ENCODE measurements around the gene RIMS4. TPM values are rescaled to one million over a fixed set of nuclear protein-coding genes. Genes with fewer than 3 reads are reported as not detected.
A peak's percentile ranks its signal among the peaks of the same experiment; 100 is the strongest.

Gene RIMS4
- polyA plus RNA-seq, 4 donors, result 0.54 to 1.0 (median 0.79) TPM

DNA sequence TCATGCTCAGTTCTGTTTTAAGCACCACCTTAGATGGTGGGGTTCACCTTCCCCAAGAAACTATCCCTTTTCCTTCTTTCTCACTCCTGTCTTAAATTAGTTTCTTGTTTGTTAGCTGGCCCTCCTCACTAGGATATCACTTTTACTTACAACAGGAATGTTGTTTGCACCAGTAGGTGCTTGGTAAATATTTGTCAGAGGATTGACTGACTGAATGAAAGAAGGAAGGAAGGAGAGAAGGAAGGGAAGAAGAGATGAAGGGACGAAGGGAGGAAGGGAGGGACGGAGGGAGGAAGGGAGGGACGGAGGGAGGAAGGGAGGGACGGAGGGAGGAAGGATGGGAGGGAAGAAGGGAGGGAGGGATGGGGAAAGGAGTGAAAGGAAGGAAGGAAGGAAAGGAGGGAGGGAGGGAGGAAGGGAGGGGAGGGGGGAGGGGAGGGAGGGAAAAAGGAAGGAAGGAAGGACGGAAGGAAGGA is 65.2 kb downstream of the RIMS4 start:
- DNase-seq (ENCODE audit: low read depth in 4 of 4, low spot score in 2 of 4), result no peak

DNA sequence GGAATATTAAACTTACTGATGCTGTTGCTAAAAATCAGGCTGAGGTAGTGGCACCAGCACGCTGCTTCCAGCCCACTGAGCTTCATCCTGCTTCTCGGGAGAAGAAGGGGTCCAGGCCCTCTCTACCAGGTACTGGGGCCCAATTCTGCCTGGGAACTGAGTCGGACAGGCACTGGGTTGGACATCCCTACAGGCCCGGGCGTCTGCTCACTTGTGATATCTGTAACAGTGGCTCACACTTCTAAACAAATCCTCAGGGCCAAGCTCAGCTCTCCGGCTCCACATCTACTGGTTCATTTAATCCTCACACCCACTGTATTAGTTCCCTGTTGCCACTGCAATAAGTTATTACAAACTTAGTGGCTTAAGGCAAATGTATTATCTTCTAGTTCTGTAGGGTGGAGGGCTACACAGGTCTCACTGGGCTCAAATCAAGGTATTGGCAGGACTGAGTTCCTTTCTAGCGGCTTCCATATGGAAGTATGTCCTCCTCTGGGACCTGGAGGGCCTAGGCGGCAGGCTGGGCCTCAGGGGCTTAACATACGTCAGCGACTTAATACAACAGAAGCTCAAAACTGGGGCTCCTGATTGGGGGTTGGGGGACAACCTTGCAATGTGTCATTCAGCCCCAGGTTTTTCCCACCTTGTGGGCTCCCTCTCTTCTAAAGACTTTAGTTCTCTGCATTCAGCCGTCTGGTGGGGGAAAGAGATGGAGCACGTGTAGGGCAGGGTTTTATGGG is 66.3 kb downstream of the RIMS4 start:
- DNase-seq (ENCODE audit: low read depth in 4 of 4, low spot score in 2 of 4), result no peak

DNA sequence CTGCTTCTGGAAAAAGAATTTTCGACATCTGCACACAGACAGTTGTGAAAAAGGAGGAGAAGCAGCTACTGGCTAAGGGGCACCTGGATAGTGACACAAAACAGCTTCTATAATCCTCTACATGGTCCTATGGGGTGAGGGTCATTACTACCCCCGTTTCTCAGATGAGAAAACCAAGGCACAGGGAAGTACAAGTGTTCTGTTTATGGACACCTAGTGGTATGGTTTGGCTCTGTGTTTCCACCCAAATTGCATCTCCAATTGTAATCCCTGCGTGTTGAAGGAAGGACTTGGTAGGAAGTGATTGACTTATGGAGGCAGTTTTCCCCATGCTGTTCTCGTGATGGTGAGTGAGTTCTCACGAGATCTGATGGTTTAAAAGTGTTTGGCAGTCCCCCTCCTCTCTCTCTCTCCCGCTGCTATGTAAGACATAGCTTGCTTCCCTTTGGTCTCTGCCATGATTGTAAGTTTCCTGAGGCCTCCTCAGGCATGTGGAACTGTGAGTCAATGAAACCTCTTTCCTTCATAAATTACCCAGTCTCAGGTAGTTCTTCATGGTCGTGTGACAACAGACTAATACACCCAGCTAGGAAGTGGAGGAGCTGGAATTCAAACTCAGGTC is 67.2 kb downstream of the RIMS4 start:
- DNase-seq (ENCODE audit: low read depth in 4 of 4, low spot score in 2 of 4), result no peak

- DNase-seq (ENCODE audit: low read depth in 4 of 4, low spot score in 2 of 4), result no peak
Measured at GRCh38 chr20:44742304-44743079, 67.9 kb downstream of the RIMS4 start.

GRCh38 chr20:44739942-44740341 is 70.4 kb downstream of the RIMS4 start:
- DNase-seq (ENCODE audit: low read depth in 4 of 4, low spot score in 2 of 4), result no peak

DNA sequence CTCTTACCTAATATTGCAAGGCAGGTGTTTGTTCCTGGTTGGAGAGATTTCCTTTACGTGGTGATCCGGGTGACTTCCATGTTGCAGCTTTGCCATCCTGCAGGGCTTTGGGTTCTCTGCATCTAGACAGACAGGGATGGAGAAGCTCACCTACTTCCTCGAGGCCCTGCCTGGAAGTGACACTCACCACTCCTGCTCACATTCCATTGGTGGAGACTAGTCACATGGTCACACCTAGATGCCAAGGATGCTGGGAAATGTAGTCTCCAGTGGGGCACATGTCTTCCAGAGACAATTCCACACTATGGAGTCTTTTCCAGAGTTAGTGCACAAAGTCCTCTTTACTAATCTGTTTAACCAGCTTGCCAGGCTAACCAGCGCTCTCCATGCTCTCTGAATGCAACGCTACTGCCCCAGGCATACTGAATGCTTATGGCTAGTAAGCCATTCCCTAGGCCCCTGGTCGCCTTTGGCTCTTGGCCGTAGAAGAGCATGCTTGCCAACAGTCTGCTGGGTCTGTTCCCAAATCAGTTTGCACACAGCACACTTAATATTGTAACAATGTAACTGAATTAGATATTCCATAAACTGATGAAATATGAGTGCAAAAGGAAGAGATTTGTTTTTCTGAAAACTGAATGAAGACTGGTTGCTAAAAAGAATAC is 71.4 kb downstream of the RIMS4 start:
- DNase-seq (ENCODE audit: low read depth in 4 of 4, low spot score in 2 of 4), result no peak

DNA sequence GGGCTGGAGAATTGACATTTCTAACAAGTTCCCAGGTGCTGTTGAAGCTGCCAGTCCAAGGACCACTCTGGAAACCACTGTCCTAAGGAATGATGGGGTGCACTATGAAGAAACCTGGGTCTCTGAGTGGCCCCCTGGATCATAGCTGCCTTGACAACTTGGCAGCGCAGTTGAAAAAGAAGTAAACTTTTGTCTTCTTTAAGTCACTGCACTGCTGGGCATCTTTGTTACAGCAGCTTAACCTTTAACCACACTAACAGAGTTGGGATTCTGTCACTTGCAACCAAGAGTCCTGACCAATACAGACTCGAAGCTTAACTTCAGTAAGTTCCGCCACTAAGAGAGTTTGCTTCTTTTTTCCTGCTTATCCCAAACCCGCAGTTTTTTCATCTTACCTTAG is 73.2 kb downstream of the RIMS4 start:
- DNase-seq (ENCODE audit: low read depth in 4 of 4, low spot score in 2 of 4), result no peak

GRCh38 chr20:44736170-44737021 is 74.0 kb downstream of the RIMS4 start:
- no peak for DNase-seq (ENCODE audit: low read depth in 4 of 4, low spot score in 2 of 4)

DNA sequence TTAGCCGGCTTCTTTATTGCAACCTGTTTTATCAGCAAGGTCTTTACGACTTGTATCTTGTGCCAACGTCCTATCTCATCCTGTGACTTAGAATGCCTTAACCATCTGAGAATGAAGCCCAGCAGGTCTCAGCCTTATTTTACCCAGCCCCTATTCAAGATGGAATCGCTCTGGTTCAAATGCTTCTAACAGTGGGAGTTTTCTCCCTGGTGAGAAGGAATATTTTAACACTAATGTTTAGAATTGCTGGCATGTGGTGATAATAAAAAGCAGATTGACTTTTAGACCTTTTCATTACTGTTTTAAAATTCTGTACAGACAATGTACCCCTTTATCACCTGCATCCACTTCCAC is 74.6 kb downstream of the RIMS4 start:
- no peak for DNase-seq (ENCODE audit: low read depth in 4 of 4, low spot score in 2 of 4)

DNA sequence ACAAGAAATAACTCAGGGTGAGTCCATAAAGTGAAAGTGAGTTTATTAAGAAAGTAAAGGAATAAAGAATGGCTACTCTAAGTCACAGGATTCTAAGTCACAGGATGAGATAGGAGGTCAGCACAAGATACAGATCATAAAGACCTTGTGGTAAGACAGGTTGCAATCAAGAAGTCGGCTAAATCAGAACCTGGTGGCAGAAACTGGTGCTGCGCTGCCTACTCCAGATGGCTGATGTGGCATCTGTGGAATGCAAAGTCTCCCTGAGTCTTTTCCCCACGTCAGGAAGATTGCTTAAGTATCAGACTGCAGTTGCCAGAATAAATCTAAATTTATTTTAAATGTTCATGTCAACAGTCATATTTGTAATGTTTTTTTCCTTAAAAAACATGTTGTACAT is 75.4 kb downstream of the RIMS4 start:
- DNase-seq (ENCODE audit: low read depth in 4 of 4, low spot score in 2 of 4), result no peak

DNA sequence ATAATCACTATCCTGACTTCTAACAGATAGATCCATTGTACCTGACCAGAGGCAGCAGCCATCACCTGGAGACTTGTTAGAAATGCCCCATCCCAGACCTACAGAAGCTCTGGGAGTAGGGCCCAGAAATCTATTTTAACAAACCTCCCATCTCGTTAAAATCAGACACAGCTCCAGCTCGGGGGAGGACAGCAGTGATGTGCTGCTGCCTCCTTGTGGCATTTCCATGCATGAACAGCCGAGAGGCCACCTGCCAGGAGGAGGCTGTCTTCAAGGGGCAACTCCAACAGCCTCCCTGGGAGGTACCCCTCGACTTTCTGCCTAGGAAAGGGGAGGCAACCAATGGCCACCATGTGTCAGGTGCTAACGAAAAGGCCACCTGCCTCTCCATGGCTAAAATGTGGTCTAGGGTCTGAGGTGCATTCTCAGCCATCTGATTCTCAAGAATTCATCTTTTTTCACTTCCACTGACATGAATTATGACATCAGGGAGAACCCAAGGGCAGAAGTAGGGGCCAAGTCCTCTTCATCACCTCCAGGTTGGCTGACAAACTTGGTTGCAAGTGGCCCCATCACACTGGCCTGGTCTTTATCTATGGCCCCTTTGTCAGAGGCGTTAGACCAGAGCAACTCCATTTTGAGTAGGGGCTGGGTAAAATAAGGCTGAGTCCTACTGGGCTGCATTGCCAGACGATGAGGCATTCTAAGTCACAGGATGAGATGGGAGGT is 76.8 kb downstream of the RIMS4 start:
- no peak for DNase-seq (ENCODE audit: low read depth in 4 of 4, low spot score in 2 of 4)

GRCh38 chr20:44732327-44732726 is 78.0 kb downstream of the RIMS4 start:
- DNase-seq (ENCODE audit: low read depth in 4 of 4, low spot score in 2 of 4), result no peak

- DNase-seq (ENCODE audit: low read depth in 4 of 4, low spot score in 2 of 4), result no peak
Measured at GRCh38 chr20:44731657-44732056, 78.7 kb downstream of the RIMS4 start.

GRCh38 chr20:44730441-44730840 is 79.9 kb downstream of the RIMS4 start:
- no peak for DNase-seq (ENCODE audit: low read depth in 4 of 4, low spot score in 2 of 4)

GRCh38 chr20:44728801-44729443 is 81.4 kb downstream of the RIMS4 start:
- peak in 2 of 4 donors; percentile 53 to 56 for DNase-seq (ENCODE audit: low read depth in 4 of 4, low spot score in 2 of 4)

DNA sequence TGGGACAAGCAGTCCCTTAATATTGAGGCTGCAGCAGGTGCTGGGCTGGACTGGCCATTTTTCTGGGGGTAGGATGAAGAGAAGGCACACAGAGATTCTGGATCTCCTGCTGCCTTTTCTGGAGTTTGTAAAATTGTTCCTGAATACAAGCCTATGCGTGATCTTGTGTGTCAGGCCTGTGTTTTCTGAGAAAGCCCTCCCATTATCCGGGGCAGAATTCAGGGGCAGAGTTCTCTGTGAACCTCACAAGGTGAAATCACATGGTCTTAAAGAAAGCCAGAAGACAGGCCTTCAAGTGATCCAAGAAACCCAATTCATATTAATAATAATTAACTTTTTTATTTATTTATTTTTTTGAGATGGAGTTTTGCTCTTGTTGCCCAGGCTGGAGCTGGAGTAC is 82.7 kb downstream of the RIMS4 start:
- DNase-seq (ENCODE audit: low read depth in 4 of 4, low spot score in 2 of 4), result no peak

GRCh38 chr20:44727039-44727438 is 83.3 kb downstream of the RIMS4 start:
- DNase-seq (ENCODE audit: low read depth in 4 of 4, low spot score in 2 of 4), result no peak

- DNase-seq (ENCODE audit: low read depth in 4 of 4, low spot score in 2 of 4), result no peak
Measured at GRCh38 chr20:44725837-44726236, 84.5 kb downstream of the RIMS4 start.
